Stimulated activated memory B cell treated with anti-CD40 and anti-IgM and Interleukin-4, amounts not matched to agents 10 μg/mL and 1 μg/mL and 100 μg/mL, for 72 hours (primary cell): Measurements from ENCODE around the gene MINPP1.
A peak's percentile ranks its signal among the peaks of the same experiment; 100 is the strongest.

Experiments
- ATAC-seq: fragments of 150-1000 bp; cut with Tn5 transposase; 2 replicates; pipeline ENCODE4 v1.10.0; 2021
- H3K27ac Mint-ChIP-seq: one replicate; pipeline ENCODE4 v1.8.0; 2022; ENCODE audit warnings: mild to moderate bottlenecking, mixed read lengths
- H3K27me3 Mint-ChIP-seq: one replicate; pipeline ENCODE4 v1.8.0; 2022; ENCODE audit warnings: mixed read lengths
- H3K36me3 Mint-ChIP-seq: one replicate; pipeline ENCODE4 v1.8.0; 2022; ENCODE audit warnings: mixed read lengths
- H3K4me1 Mint-ChIP-seq: one replicate; pipeline ENCODE4 v1.8.0; 2022; ENCODE audit warnings: mixed read lengths
- H3K4me3 Mint-ChIP-seq: one replicate; pipeline ENCODE4 v1.8.0; 2022; ENCODE audit warnings: mild to moderate bottlenecking, moderate library complexity, mixed read lengths
- H3K9me3 Mint-ChIP-seq: one replicate; pipeline ENCODE4 v1.8.0; 2022; ENCODE audit warnings: mixed read lengths

The MINPP1 gene

DNA sequence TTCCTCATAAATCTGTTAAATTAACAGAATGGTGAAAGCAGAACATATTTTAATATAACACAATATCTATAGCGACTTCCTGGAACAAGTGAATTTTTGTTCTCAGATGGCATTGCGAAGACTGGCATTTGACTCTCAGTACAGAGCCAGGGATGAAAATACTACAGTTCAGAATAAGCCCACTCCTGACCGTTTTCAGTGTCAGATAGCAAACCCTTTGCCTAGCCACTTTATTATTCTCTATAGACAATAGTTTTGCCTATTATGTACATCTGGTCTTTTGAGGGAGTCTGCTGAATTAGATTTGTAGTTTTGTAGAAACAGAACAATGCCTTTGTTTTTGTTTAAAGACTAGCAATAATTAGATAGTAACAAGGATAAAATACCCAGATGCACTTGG is 2.3 kb downstream of the MINPP1 start:
- Mint-ChIP-seq H3K27me3 (no peaks in the 10 kb centered on the region), H3K4me3 (no peak overlapping the region), H3K36me3 (peaks cover 18% of the 10 kb centered on the region), H3K9me3 (no peaks in the 10 kb centered on the region), H3K27ac (no peak overlapping the region), H3K4me1 (peaks cover 16% of the 10 kb centered on the region)
- no peak for ATAC-seq

DNA sequence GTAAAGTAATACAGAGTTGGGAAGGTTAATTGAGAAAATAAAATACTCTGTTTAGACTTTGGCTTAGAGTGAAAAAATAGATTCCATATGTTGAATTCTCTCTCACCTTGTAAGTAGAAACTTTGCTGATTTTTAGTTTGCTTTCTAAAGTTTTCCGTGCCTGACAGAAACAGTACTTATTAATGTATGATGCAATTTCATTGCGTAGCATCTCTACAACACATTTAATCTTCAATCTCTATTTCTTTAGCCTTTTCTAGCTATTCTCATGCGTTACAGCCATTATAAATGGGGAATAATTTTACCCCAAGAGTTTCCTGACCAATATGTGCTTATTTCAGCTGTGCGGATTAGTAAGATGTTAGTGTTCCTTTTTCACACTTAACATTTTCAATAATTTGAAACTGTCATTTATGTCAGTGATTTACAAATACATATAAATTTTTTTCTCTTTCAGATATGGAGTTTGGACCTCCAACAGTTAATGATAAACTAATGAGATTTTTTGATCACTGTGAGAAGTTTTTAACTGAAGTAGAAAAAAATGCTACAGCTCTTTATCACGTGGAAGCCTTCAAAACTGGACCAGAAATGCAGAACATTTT is 3.3 kb downstream of the MINPP1 start:
- H3K27ac Mint-ChIP-seq = no peak overlapping the region
- H3K4me1 Mint-ChIP-seq = peaks cover 16% of the 10 kb centered on the region
- no peak for ATAC-seq
- H3K27me3 Mint-ChIP-seq = no peaks in the 10 kb centered on the region
- no peaks in the 10 kb centered on the region for H3K9me3 Mint-ChIP-seq
- no peak overlapping the region for H3K4me3 Mint-ChIP-seq
- peaks cover 27% of the 10 kb centered on the region for H3K36me3 Mint-ChIP-seq

GRCh38 chr10:87508837-87509236 is 4.1 kb downstream of the MINPP1 start:
- no peak overlapping the region for H3K27ac Mint-ChIP-seq
- H3K27me3 Mint-ChIP-seq = no peaks in the 10 kb centered on the region
- peaks cover 36% of the 10 kb centered on the region for H3K36me3 Mint-ChIP-seq
- ATAC-seq = no peak
- H3K9me3 Mint-ChIP-seq = no peaks in the 10 kb centered on the region
- no peak overlapping the region for H3K4me3 Mint-ChIP-seq
- peaks cover 16% of the 10 kb centered on the region for H3K4me1 Mint-ChIP-seq

DNA sequence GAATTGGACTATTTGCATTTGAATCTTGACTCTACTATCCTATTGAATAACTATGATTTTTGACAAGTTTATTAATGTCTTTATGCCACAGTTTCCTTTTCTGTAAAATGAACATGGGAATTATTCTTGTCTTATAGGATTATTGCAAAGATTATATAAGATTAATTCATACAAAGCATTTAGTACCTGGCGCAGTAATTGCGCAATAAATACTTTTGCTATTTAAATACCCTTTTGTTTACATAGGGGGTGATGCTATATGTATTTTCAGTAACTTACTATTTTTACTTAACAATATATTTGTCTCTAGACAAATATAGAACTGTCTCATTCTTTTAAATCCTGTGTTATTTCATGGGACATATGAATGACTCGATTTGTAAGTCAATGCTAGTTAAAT is 5.3 kb downstream of the MINPP1 start:
- Mint-ChIP-seq H3K36me3 (peaks cover 47% of the 10 kb centered on the region), H3K9me3 (no peaks in the 10 kb centered on the region), H3K27me3 (no peaks in the 10 kb centered on the region), H3K27ac (no peak overlapping the region), H3K4me1 (peaks cover 16% of the 10 kb centered on the region), H3K4me3 (no peak overlapping the region)
- no peak for ATAC-seq

GRCh38 chr10:87511526-87511925 is 6.8 kb downstream of the MINPP1 start:
- peaks cover 5% of the 10 kb centered on the region for H3K4me1 Mint-ChIP-seq
- H3K4me3 Mint-ChIP-seq = no peak overlapping the region
- no peaks in the 10 kb centered on the region for H3K27me3 Mint-ChIP-seq
- no peak overlapping the region for H3K27ac Mint-ChIP-seq
- H3K9me3 Mint-ChIP-seq = no peaks in the 10 kb centered on the region
- no peak for ATAC-seq
- peaks cover 55% of the 10 kb centered on the region for H3K36me3 Mint-ChIP-seq

DNA sequence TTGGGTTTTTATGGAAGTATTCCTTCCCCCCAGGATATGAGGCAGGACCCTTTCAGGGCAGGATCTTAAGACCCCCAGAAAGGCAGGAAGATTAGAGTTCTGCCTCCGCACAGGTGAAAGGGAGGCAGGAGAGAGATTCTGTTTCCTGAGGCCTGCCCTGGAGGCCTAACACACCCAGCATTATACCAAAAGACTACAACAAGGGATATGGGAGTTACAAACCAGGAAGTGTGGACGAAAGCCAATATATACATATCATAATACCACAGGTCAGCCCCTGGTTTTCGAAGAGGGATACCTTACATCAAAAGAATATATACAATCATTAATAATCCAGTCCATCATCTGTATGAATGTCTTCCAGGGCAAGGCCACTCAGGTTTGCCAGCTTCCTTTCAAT is 14.2 kb downstream of the MINPP1 start:
- H3K9me3 Mint-ChIP-seq = peaks cover 6% of the 10 kb centered on the region
- H3K4me3 Mint-ChIP-seq = no peak overlapping the region
- H3K27ac Mint-ChIP-seq = peak overlapping the region; percentile 28
- H3K36me3 Mint-ChIP-seq = peaks cover 58% of the 10 kb centered on the region
- H3K4me1 Mint-ChIP-seq = peaks cover 8% of the 10 kb centered on the region
- no peak for ATAC-seq
- no peaks in the 10 kb centered on the region for H3K27me3 Mint-ChIP-seq

- peak; percentile 68 for ATAC-seq
Observed at GRCh38 chr10:87519582-87519981, 14.9 kb downstream of the MINPP1 start.

GRCh38 chr10:87523731-87524130 is 19.0 kb downstream of the MINPP1 start:
- no peaks in the 10 kb centered on the region for H3K27me3 Mint-ChIP-seq
- no peak for ATAC-seq
- peaks cover 69% of the 10 kb centered on the region for H3K36me3 Mint-ChIP-seq
- peaks cover 5% of the 10 kb centered on the region for H3K9me3 Mint-ChIP-seq
- H3K4me3 Mint-ChIP-seq = no peak overlapping the region
- no peak overlapping the region for H3K27ac Mint-ChIP-seq
- peaks cover 15% of the 10 kb centered on the region for H3K4me1 Mint-ChIP-seq

More at GRCh38 chr10:87519582-87519981, 14.9 kb downstream of the MINPP1 start:
- H3K27ac Mint-ChIP-seq = peak overlapping the region; percentile 28
- no peaks in the 10 kb centered on the region for H3K27me3 Mint-ChIP-seq
- H3K9me3 Mint-ChIP-seq = peaks cover 6% of the 10 kb centered on the region
- peaks cover 56% of the 10 kb centered on the region for H3K36me3 Mint-ChIP-seq
- peak overlapping the region; percentile 2 for H3K4me3 Mint-ChIP-seq
- peaks cover 8% of the 10 kb centered on the region for H3K4me1 Mint-ChIP-seq

DNA sequence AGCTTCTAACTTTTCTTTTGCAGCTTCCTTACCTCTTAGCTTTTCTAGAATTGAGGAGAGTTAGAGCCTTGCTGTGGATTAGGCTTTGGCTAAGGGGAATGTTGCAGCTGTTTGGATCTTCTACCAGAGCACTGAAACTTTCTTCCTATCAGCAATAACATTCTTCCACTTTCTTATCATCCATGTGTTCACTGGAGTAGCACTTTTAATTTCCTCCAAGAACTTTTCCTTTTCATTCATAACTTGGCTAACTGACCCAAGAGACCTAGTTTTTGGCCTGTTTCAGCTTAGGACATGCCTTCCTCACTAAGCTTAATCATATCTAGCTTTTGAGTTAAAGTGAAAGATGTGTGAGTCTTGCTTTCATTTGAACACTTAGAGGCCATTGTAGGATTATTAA is 19.6 kb downstream of the MINPP1 start:
- no peak overlapping the region for H3K4me3 Mint-ChIP-seq
- H3K27ac Mint-ChIP-seq = no peak overlapping the region
- H3K36me3 Mint-ChIP-seq = peaks cover 69% of the 10 kb centered on the region
- ATAC-seq = no peak
- no peaks in the 10 kb centered on the region for H3K27me3 Mint-ChIP-seq
- H3K4me1 Mint-ChIP-seq = peaks cover 12% of the 10 kb centered on the region
- H3K9me3 Mint-ChIP-seq = peaks cover 5% of the 10 kb centered on the region

GRCh38 chr10:87531908-87532622 is 27.4 kb downstream of the MINPP1 start:
- H3K4me1 Mint-ChIP-seq = peaks cover 8% of the 10 kb centered on the region
- no peak overlapping the region for H3K4me3 Mint-ChIP-seq
- H3K27ac Mint-ChIP-seq = no peak overlapping the region
- peaks cover 1% of the 10 kb centered on the region for H3K9me3 Mint-ChIP-seq
- no peak for ATAC-seq
- no peaks in the 10 kb centered on the region for H3K27me3 Mint-ChIP-seq
- peaks cover 51% of the 10 kb centered on the region for H3K36me3 Mint-ChIP-seq

DNA sequence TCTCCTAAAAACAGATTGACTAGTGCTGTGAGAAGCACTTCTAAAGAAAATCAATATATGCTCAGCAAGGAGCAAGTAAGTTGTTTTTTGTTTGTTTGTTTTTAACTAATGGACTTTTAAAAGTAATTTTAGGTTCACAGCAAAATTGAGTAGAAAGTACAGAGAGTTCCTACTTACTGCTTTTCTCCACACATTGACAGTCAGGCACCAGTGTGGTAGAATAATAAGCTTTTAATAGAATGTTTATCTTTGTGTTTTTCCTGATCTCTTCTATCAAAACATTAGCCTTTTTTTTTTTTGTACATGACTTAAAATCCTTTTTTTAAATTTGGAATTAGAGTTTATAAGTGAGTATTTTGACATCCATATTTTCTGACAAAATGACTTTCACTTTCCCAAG is 28.0 kb downstream of the MINPP1 start:
- Mint-ChIP-seq H3K9me3 (no peaks in the 10 kb centered on the region), H3K4me1 (peaks cover 12% of the 10 kb centered on the region), H3K36me3 (peaks cover 50% of the 10 kb centered on the region), H3K27me3 (no peaks in the 10 kb centered on the region), H3K4me3 (no peak overlapping the region), H3K27ac (no peak overlapping the region)
- ATAC-seq = no peak

- ATAC-seq = no peak
- H3K27ac Mint-ChIP-seq = no peak overlapping the region
- H3K27me3 Mint-ChIP-seq = no peaks in the 10 kb centered on the region
- peaks cover 47% of the 10 kb centered on the region for H3K36me3 Mint-ChIP-seq
- no peaks in the 10 kb centered on the region for H3K9me3 Mint-ChIP-seq
- H3K4me1 Mint-ChIP-seq = peaks cover 14% of the 10 kb centered on the region
- H3K4me3 Mint-ChIP-seq = no peak overlapping the region
Observed at GRCh38 chr10:87534173-87534858, 29.6 kb downstream of the MINPP1 start.

DNA sequence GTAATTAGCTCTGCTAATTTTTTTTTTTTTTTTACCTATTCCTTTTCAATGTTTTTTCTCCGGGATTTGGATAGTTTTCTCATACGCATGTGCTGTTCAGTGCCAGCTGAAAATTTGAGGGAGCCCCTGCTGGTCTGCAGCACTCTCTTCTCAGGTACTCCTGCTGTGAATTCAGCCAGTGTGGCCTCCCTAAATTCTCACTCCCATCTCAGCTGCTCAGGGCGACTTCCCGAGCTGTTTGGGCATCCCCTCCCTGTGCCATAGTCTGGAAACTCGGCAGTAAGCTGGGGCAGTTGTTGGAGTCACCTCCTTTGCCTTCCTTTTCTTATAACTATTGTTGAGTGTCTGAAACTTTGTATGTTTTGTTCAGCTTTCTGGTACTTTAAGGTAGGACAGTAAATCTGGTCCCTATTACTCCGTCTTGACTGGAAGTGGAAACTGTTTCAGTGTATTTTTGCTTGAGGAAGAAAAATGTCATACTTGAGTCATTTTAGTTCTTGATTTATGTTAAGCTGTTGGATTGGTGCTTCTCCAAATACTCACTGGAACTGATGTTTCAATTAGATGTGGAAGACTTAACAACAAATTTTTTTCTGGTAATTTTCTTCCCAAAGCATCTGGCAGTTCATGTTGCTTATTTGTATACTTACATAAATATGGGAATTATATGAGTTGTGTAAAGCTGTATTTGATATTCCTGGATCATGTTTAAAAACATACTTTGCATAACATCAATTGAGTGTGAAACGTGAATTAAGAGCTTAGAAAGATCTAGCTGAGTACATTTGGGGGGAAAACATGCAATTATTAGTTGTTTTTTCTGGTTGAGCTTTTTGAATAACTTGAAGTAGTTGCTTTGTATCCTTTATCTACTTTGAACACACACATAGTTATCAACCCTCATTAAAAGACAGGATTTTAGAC is 33.7 kb downstream of the MINPP1 start:
- H3K36me3 Mint-ChIP-seq = peaks cover 63% of the 10 kb centered on the region
- H3K9me3 Mint-ChIP-seq = peaks cover 14% of the 10 kb centered on the region
- H3K4me3 Mint-ChIP-seq = no peak overlapping the region
- H3K27me3 Mint-ChIP-seq = no peaks in the 10 kb centered on the region
- no peak overlapping the region for H3K27ac Mint-ChIP-seq
- peaks cover 14% of the 10 kb centered on the region for H3K4me1 Mint-ChIP-seq
- no peak for ATAC-seq

DNA sequence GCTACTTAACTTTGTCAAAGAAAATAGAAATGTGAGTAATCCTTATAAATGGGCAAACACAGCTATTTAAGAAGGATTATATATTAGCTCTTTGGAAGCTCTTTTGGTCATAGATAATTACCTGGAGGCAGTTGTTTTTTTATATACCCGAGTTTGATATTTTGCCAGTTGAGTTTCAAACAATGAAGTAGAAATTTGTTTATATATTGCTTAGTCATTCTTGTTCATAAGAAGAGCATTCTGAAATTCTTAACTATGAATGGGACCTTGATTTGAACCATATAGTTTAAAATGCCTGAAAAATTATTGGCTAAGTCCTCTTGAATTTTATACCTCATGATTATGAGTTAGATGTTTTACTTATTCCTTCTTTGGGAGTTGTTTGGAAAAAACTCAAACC is 36.4 kb downstream of the MINPP1 start:
- no peak for ATAC-seq
- H3K27ac Mint-ChIP-seq = no peak overlapping the region

DNA sequence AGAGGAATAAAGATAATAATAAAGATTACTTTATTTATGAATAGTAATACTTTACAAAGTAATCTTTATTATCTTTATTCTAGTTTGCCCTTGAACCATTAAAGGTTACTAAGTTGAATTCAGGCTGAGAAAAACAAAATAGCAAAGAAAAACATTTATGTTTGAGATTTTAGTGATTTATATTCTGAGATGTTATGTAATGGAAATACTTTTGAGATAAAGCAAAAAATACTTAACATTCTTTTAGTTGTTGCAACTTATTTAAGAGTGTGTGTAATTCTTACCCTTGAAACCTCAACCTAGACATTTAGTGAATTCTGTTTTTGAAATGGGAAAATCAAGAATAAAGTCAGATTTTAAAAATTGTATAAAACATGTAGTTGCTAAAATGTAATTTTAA is 40.0 kb downstream of the MINPP1 start:
- H3K4me3 Mint-ChIP-seq = no peak overlapping the region
- H3K27ac Mint-ChIP-seq = no peak overlapping the region
- H3K36me3 Mint-ChIP-seq = peaks cover 43% of the 10 kb centered on the region
- H3K4me1 Mint-ChIP-seq = peaks cover 6% of the 10 kb centered on the region
- H3K9me3 Mint-ChIP-seq = peaks cover 14% of the 10 kb centered on the region
- no peaks in the 10 kb centered on the region for H3K27me3 Mint-ChIP-seq
- no peak for ATAC-seq

More for the DNA sequence above, 36.4 kb downstream of the MINPP1 start:
- Mint-ChIP-seq H3K27me3 (no peaks in the 10 kb centered on the region), H3K36me3 (peaks cover 61% of the 10 kb centered on the region), H3K9me3 (peaks cover 14% of the 10 kb centered on the region), H3K4me3 (no peak overlapping the region), H3K4me1 (peaks cover 20% of the 10 kb centered on the region)
